ENCODE results near the gene ELAPOR2.

DNA sequence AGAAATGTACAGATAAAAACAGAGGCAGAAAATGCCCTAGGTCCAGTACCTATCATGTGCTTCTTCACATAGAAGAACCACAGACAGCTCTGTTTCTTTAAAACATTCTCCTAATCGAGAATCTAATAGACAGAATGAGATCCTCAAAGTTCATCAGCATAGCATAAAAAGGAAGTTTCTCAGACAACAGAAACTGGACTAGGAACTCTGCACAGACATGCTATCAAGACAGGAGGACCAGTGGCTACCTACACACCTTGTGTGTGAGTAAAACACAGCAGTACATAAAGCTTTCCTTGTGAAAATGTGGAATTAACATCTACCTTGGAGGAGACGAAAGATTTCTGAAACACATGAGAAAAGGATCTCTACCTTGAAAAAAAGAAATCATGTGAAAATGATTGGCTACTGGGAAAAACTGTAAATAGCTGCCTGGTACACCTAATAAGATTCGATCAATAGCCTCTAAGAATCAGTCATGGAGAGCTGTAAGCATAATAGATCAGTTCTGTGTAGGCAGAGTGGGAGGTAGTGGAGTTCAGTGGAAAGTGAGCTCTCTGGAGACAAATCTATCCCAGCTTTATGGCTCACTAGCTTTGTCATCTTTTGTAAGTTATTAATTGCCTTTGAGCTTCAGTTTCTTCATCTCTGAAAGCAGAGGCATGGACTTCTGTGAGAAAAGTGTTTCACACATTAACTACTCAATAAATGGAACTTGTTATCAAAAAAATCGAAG is 26.7 kb downstream of the ELAPOR2 start:
- TF ChIP-seq JUND (IDR thresholded peaks at IDR 0.05) = no peak
- no peak for TF ChIP-seq FOXM1 (IDR thresholded peaks at IDR 0.05; ENCODE audit: low read depth)

Data from SK-N-SH (cell line).